B cell (primary cell): ENCODE data around the gene RORC. TPM values are rescaled to one million over a fixed set of nuclear protein-coding genes. Genes with fewer than 3 reads are reported as not detected.

Experiments used
- ATAC-seq: fragments of 200-7000 bp; cut with Tn5 transposase; one replicate; pipeline ENCODE4 v1.10.0; 2021; ENCODE audit warnings: low read depth, mild to moderate bottlenecking, moderate number of reproducible peaks, moderate library complexity
- CTCF ChIA-PET: fragments of 350-600 bp; sonication (Branson Sonifier 250); formaldehyde crosslinking; loops from one replicate; lab custom pipeline; 2021; ENCODE audit warnings: antibody characterized with exemption, inconsistent platforms; lab: Charles Lee
- POLR2A ChIA-PET: fragments of 350-600 bp; sonication (Branson Sonifier 250); formaldehyde crosslinking; loops from one replicate; lab custom pipeline; 2021; ENCODE audit warnings: antibody characterized with exemption; lab: Charles Lee
- DNase-seq: peaks from one replicate; pipeline ENCODE4 v3.0.0; 2013
- H2AFZ ChIP-seq: 2 replicates; pipeline ENCODE4 v1.6.1; 2012; ENCODE audit warnings: mild to moderate bottlenecking, low read depth, low read length; ENCODE audit not compliant: insufficient read depth, poor library complexity, severe bottlenecking
- H3K27ac ChIP-seq, 2 donors: 1 replicate in 1 of 2; 2 replicates in 1 of 2; pipeline ENCODE4 v1.5.1; 2012 to 2013; ENCODE audit warnings: low read length in 2 of 2, mild to moderate bottlenecking in 2 of 2, moderate library complexity in 1 of 2
- H3K27me3 ChIP-seq, 4 experiments: fragments of 200-600 bp in 1 of 4; sonication (generic) in 1 of 4; replicated peaks in 1 of 4; 1 replicate in 2 of 4; 2 replicates in 2 of 4; pipeline versions ENCODE4 v1.6.1 to v1.7.0; 2013 to 2016; ENCODE audit warnings: low read length in 3 of 4, mild to moderate bottlenecking in 2 of 4, mixed read lengths in 1 of 4, moderate library complexity in 1 of 4; ENCODE audit not compliant: insufficient read depth in 4 of 4, control insufficient read depth in 3 of 4; ENCODE audit errors: control extremely low read depth in 1 of 4
- H3K36me3 ChIP-seq, 2 experiments: replicated peaks in 1 of 2; 1 replicate in 1 of 2; 2 replicates in 1 of 2; pipeline versions ENCODE4 v1.6.1 to v1.7.1; 2013; ENCODE audit warnings: low read length in 1 of 2; ENCODE audit not compliant: insufficient read depth in 2 of 2, control insufficient read depth in 1 of 2; ENCODE audit errors: control extremely low read depth in 1 of 2, extremely low read depth in 1 of 2
- H3K4me1 ChIP-seq, 2 donors: fragments of 200-600 bp in 1 of 2; sonication (generic) in 1 of 2; 1 replicate in 1 of 2; 2 replicates in 1 of 2; pipeline versions ENCODE4 v1.5.1 to v1.6.1; 2013 to 2017; ENCODE audit warnings: low read length in 2 of 2; ENCODE audit not compliant: control insufficient read depth in 2 of 2, insufficient read depth in 2 of 2
- H3K4me2 ChIP-seq: replicated peaks from 2 replicates; pipeline ENCODE3; 2012; ENCODE audit warnings: mild to moderate bottlenecking, low read depth, low read length; ENCODE audit not compliant: poor library complexity, severe bottlenecking
- H3K4me3 ChIP-seq, 5 experiments: fragments of 200-600 bp in 1 of 5; sonication (generic) in 1 of 5; 1 replicate in 3 of 5; 2 replicates in 2 of 5; pipeline versions ENCODE4 v1.5.1 to v1.7.0; 2011 to 2016; ENCODE audit warnings: low read length in 4 of 5, mild to moderate bottlenecking in 4 of 5, low read depth in 2 of 5, control low read depth in 1 of 5, moderate library complexity in 1 of 5; ENCODE audit not compliant: insufficient read depth in 1 of 5; ENCODE audit errors: control extremely low read depth in 1 of 5, extremely low read depth in 1 of 5
- H3K79me2 ChIP-seq: fragments of 200-600 bp; sonication (generic); one replicate; pipeline ENCODE4 v1.6.0; 2016; ENCODE audit warnings: low read length; ENCODE audit not compliant: control insufficient read depth, insufficient read depth
- H3K9ac ChIP-seq: fragments of 200-600 bp; sonication (generic); 2 replicates; pipeline ENCODE4 v1.6.1; 2017; ENCODE audit warnings: mild to moderate bottlenecking, low read length, moderate library complexity
- H3K9me3 ChIP-seq, 3 donors: one replicate each; pipeline versions ENCODE4 v1.6.1 to v1.7.1; 2013; ENCODE audit warnings: low read length in 2 of 3; ENCODE audit not compliant: control insufficient read depth in 2 of 3, insufficient read depth in 1 of 3; ENCODE audit errors: control extremely low read depth in 1 of 3
- H4K20me1 ChIP-seq: 2 replicates; pipeline ENCODE4 v1.6.0; 2012; ENCODE audit warnings: mild to moderate bottlenecking, low read length; ENCODE audit not compliant: insufficient read depth, control insufficient read depth, poor library complexity, severe bottlenecking
- H3K27ac Mint-ChIP-seq: one replicate; pipeline ENCODE4 v1.8.0; 2021; ENCODE audit warnings: mixed read lengths
- H3K27me3 Mint-ChIP-seq: one replicate; pipeline ENCODE4 v1.8.0; 2021; ENCODE audit warnings: mixed read lengths
- H3K4me1 Mint-ChIP-seq: one replicate; pipeline ENCODE4 v1.8.0; 2021; ENCODE audit warnings: mixed read lengths
- H3K4me3 Mint-ChIP-seq: one replicate; pipeline ENCODE4 v1.8.0; 2021; ENCODE audit warnings: mixed read lengths
- H3K9me3 Mint-ChIP-seq: one replicate; pipeline ENCODE4 v1.8.0; 2022; ENCODE audit warnings: mixed read lengths; ENCODE audit not compliant: insufficient read depth
- CTCF ChIP-seq: fragments of 200-600 bp; IDR thresholded peaks from one replicate; pipeline ENCODE4 v1.8.0; 2022; ENCODE audit warnings: antibody characterized with exemption, mild to moderate bottlenecking
- EZH2 ChIP-seq: IDR thresholded peaks from 2 replicates; pipeline ENCODE4 v1.6.1; 2012; ENCODE audit warnings: borderline replicate concordance, low read depth, mild to moderate bottlenecking, moderate library complexity, low read length; ENCODE audit not compliant: insufficient read depth, poor library complexity, severe bottlenecking
- WGBS: methylation state at CpG from one replicate; pipeline ENCODE4 v1.1.5; 2013; ENCODE audit warnings: missing lambda C conversion rate; ENCODE audit not compliant: insufficient coverage; 5-methylcytosine and 5-hydroxymethylcytosine counted together
- intact Hi-C: fragments of 100-400 bp; cut with micrococcal nuclease; formaldehyde crosslinking; loops from one replicate; pipeline ENCODE4 v1.10.0; 2022
- polyA plus RNA-seq: library from polyadenylated mRNA; depleted of rRNA; stranded (reverse); fragments of >200 nt; gene quantifications from 2 replicates; pipeline ENCODE4 v1.2.3, GENCODE V29; 2012
- total RNA-seq, 2 donors: library from RNA; stranded (reverse); fragments of 120-200 nt in 1 of 2; gene quantifications; 1 replicate in 1 of 2; 2 replicates in 1 of 2; pipeline versions ENCODE4 v1.2.3 to v1.2.4, GENCODE V29; 2013 to 2022

Gene RORC
- total and polyA plus RNA-seq, 2 donors (not counting 1 experiment from before 2014, with no cell fraction given): 0.15 TPM; not detected in 1

- intact Hi-C loops: no loop called here
- CTCF ChIA-PET: interaction anchor here (1.3 kb wide), 1 partner anchor 198 kb away, joined by 5 read pairs; no protein-coding TSS in a partner anchor
- Histone ChIP-seq H3K9me3 (peaks cover 0 to 3% (median 0%) of the 10 kb centered on the region in 3 donors), H3K27ac (no peak overlapping the region), H3K79me2 (no peaks in the 10 kb centered on the region), H3K4me3 (no peak overlapping the region), H3K36me3 (no peaks in the 10 kb centered on the region), H4K20me1 (no peaks in the 10 kb centered on the region), H2AFZ (no peak overlapping the region), H3K4me2 (no peak overlapping the region), H3K4me1 (peaks cover 6 to 13% of the 10 kb centered on the region in 2 donors), H3K27me3 (peaks cover 0 to 22% (median 2%) of the 10 kb centered on the region in 4 experiments), H3K9ac (no peak overlapping the region)
- H3K4me1 Mint-ChIP-seq: peaks cover 9% of the 10 kb centered on the region
- DNase-seq (no peak), ATAC-seq (no peak)
- no peaks in the 10 kb centered on the region for H3K9me3 Mint-ChIP-seq
- H3K27me3 Mint-ChIP-seq: peaks cover 24% of the 10 kb centered on the region
- no peak overlapping the region for H3K4me3 Mint-ChIP-seq
- POLR2A ChIA-PET: no interaction called here
- H3K27ac Mint-ChIP-seq: no peak overlapping the region
- TF ChIP-seq CTCF: no peak
- TF ChIP-seq EZH2: no peak
Measured at GRCh38 chr1:151803164-151803563, 28.4 kb downstream of the RORC start.

GRCh38 chr1:151802372-151802771, 29.2 kb downstream of the RORC start:
- Mint-ChIP-seq H3K9me3 (no peaks in the 10 kb centered on the region), H3K4me1 (peaks cover 5% of the 10 kb centered on the region), H3K4me3 (no peak overlapping the region), H3K27me3 (peaks cover 18% of the 10 kb centered on the region), H3K27ac (no peak overlapping the region)
- Histone ChIP-seq H3K79me2 (no peaks in the 10 kb centered on the region), H3K9ac (no peak overlapping the region), H3K4me3 (no peak overlapping the region), H3K4me1 (peaks cover 6 to 13% of the 10 kb centered on the region in 2 donors), H3K27ac (no peak overlapping the region), H3K9me3 (peaks cover 0 to 3% (median 0%) of the 10 kb centered on the region in 3 donors), H3K27me3 (peaks cover 0 to 22% (median 2%) of the 10 kb centered on the region in 4 experiments), H4K20me1 (no peaks in the 10 kb centered on the region), H2AFZ (no peak overlapping the region), H3K4me2 (no peak overlapping the region), H3K36me3 (no peaks in the 10 kb centered on the region)
- ATAC-seq (no peak), DNase-seq (no peak)
- WGBS: 96% methylated on average over 5 of the region's 5 CpGs
- intact Hi-C loops: no loop called here
- CTCF ChIA-PET: interaction anchor here (1.3 kb wide), 1 partner anchor 199 kb away, joined by 5 read pairs; no protein-coding TSS in a partner anchor
- no peak for TF ChIP-seq EZH2
- TF ChIP-seq CTCF: no peak
- POLR2A ChIA-PET: no interaction called here
